DLD1 (cell line): Measurements from ENCODE around the gene VPS50.

Source experiments
- in situ Hi-C: cut with HindIII; loops from 2 replicates; pipeline ENCODE4 v1.10.0; 2017; ENCODE audit warnings: low sequenced_read_pairs

The VPS50 gene

GRCh38 chr7:93238131-93238530, 6.0 kb downstream of the VPS50 start:
- in situ Hi-C loops: no loop called here

- in situ Hi-C loops: no loop called here
Observed at GRCh38 chr7:93238748-93239147, 6.6 kb downstream of the VPS50 start.

DNA sequence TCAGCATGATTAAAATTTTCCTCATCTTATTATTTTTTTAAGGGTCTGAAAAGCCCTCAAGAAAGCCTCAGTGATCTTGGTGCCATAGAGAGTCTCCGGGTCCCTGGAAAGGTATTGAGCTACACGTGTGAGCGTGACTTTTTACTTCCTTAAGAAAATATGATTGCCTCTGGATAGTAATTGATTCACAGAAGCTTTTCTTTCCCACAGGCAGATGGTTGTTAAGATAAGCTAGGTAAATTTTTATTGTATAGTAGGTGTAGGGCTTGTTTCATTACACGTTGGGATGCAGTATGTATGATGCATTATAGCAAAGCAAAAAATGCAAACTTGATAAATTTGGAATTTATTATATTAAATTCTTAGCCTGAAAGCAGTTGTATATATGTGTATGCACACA, 7.7 kb downstream of the VPS50 start:
- in situ Hi-C loops: no loop called here

DNA sequence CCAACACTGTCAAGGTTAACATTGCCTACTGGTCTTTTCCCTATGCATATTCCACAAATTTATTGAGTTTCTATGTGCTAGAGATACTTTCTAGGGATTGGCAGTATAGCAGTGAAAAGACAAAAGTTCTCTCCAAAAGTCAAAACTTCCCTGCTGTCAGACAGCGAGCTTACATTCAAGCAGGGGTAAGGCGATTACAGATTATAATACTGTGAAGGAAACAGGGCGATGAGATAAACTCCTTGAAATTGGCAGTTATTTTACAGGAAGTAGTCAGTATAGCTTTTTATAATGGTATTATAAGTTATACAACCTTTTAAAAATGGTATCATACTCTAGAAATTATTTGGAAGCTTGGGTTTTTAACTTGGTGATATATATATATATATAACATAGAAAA, 9.9 kb downstream of the VPS50 start:
- in situ Hi-C loops: no loop called here

DNA sequence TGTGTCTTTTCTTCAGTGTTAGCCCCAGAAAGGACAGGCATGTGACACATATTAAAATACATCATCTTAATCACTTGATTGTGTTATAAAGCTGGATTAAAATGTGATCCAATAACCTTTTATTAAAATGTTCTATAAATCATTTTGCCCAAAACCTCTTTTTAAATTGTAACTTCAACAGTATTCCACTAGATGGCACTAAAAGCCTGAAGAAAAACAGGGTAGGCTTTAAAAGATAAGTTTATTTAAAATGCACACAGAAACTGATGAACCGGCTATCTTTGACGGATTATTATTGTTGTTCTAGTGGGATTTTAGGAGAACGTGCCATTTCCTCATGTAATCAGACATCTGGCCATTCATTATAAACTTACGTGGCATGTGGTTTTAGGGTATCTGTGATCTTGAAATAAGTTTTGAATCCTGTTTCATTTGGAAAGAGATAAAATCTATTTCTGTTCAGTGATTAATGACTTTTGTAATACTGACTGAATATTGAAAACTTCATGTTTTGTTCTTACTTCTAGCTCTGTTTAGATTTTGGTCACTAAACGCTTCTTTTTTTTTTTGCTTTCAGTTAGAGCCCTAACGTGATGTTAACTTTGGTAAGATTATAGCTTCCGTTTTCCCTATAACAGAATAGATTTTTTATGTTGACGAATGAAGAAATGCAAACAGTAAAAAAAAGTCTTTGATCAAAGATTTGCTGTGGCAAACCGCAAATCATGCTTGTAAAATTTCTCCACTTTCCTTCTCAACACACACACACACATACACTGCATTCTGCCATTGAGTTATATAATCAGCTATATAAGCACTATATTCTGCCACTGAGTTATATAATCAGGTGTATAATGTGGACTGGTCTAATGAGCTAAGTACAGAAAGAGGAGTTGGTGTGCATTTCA, 13.6 kb downstream of the VPS50 start:
- in situ Hi-C loops: no loop called here

DNA sequence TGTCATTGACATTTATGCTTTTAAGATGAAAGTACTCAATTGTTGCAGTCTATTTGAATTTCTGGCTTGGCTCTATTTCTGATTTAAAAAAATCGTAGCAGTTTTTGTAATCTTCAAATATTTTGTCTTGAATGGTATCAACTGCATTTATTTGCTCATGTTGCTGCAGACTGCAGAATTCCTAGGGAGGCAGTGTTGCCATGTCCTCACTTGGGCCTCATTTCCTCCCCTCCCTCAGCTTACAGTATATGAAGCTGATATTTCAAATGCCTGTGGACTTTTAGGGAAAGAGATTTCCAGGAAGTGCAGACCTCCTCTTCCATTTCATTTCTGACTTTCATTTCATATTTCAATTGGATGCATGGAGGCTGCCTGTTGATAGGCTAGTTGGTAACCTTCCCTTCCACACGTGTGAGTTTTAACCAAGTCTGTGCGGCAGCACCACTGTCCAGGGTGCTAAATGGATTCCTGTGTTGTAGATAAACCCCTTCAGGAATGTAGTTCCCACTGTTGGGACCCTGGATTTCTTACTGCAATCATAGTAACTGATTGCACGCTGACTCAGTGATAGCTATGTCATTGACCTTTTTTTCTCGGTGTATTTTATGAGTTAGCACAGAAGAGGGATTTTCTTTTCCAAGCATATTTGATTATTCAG, 17.5 kb downstream of the VPS50 start:
- in situ Hi-C loops: no loop called here

DNA sequence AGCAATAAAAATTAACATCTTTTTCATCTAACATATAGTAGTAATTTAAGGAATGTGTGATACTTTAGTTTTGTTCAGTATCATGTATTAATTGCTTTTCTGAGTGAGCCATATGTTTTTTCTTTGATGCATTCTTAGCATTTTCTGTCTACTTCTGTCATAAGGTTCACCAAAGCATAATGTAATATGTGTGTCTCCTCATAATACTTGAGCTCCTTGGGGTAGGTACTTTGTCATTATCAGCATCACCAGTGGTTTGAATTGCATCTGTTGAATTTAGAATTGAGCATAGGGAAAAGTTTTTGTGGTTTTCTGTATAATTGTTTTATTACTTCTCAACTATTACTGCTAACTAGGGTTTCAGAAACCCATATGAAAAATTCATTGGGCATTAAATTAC, 26.5 kb downstream of the VPS50 start:
- in situ Hi-C loops: no loop called here

DNA sequence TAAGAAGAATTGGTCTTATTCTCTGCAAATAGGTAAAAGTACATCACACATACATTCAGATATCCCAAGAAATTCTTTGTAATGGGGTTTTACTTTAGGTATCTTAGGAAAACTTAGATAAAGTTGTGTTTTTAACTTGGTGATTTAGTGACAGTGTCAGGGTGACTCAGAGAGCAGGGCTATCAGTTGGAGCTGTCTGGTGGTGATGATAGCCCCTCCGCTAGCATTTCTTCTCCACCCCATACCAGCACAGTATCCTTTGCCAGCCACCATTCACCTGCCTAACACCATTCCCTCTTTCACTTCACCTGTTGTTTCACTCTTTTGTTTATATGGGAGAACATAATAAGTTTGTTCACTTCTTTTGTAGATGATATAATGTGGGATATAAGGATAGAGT, 30.4 kb downstream of the VPS50 start:
- in situ Hi-C loops: no loop called here

- in situ Hi-C loops: no loop called here
Observed at GRCh38 chr7:93265220-93265619, 33.1 kb downstream of the VPS50 start.

DNA sequence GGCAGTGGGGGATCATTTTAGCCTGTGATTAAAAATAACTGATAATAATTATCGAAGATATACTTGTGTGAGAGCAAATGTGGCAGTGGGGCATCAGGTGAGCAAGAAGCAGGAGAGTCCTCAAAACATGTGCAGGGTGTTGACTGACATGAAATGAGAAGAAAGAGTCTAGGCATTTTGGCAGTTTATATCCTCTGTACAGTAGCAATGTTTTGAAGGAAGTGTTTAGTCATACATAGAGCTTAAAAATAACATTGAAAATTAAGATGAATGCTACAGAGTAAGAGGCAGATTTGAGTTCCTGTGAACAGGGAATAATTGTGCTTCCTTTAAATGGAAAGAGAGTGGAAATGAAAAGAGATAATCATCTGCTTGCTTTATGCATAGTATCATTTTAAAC, 47.4 kb downstream of the VPS50 start:
- in situ Hi-C loops: no loop called here

DNA sequence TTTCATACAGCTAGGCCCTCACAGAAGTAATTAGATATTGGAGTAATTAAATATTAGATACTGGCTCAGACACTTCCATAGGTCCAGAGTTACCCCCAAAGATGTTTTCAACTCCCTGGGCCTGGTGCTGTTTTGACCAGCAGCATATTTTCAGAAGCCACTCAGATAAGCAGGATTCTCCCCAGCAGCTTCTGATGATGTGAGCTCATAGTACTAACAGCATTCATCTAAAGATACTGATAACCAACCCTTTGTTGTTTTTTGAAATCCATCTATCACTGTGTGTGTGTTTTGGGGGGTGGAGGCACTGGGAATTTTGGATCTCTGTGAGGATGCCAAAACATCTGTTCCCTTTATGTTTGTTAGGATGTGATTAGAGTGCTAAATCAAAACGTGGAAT, 52.7 kb downstream of the VPS50 start:
- in situ Hi-C loops: no loop called here

GRCh38 chr7:93293229-93293628, 61.1 kb downstream of the VPS50 start:
- in situ Hi-C loops: no loop called here

DNA sequence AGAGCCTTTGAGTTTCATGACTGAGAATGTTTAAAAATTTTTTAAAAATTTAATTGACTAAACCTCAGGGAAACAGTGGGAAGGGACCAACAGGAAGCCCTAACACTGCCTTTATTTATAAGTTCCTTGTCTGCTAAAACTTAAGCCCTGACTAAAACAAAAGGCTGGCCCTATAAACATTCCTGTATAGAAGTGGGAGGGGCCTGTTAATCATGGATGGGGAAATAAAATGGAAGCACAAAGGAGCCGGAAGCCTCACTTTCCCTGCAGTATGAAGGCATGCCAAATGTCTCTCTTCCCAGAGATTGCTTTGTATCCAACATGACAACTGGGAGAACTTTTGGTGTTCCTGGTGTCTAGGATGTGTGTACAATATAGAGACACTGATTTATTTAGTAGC, 66.0 kb downstream of the VPS50 start:
- in situ Hi-C loops: no loop called here

- in situ Hi-C loops: no loop called here
Observed at GRCh38 chr7:93298671-93299070, 66.5 kb downstream of the VPS50 start.

DNA sequence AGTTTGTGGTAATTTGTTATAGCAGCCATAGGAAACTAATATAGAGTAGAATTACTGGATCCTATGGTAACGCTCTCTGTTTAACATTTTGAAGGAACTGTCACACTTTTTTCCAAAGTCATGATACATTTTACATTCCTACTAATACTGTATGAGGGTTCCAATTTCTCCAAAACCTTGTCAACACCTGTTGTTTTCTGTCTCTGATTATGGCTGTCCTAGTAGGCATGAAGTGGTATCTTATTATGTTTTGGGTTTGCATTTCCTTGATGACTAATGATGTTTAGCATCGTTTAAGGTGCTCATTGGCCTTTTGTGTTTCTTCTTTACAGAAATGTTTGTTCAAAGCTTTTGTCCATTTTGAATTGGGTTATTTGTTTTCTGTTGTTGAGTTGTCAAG, 69.6 kb downstream of the VPS50 start:
- in situ Hi-C loops: no loop called here

GRCh38 chr7:93307131-93307660, 75.0 kb downstream of the VPS50 start:
- in situ Hi-C loops: no loop called here

DNA sequence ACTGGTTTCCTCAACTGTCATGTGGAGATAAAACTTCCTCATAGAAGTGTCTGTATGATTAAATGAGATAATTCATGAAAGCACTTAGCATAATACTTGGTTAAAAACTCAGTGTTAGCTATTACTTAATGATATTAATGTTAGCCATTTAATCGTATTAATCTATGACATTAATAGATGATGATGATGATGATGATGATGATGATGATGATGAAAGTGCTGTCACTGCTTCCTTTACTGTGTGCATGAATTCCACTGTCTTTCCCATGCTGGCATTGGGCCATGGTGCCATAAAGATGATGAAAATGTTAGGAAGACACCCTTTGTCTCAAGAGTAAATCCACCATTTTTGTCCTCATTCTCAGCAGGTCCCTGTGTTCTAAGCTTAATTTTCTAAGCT, 75.8 kb downstream of the VPS50 start:
- in situ Hi-C loops: no loop called here

DNA sequence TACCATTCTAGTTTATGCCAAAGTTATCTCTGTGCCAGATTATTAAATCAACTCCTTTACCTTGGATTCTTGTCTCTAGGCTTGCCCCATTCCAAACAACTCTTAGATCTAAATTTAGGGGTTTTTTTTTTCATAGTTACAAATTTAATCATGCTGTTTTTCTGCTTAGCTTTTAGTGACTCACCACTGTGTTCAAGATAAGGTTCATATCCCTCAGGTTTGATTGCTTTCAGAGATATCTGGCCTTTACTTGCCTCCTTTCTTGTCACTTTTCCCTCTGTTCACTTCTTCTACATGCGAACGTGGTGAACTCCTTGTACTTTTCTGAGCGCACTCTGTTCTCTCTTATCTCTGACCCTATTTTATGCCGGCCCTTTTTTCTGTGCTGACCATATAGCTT, 78.2 kb downstream of the VPS50 start:
- in situ Hi-C loops: no loop called here

- in situ Hi-C loops: no loop called here
Observed at GRCh38 chr7:93314449-93314848, 82.3 kb downstream of the VPS50 start.

GRCh38 chr7:93315896-93316295, 83.7 kb downstream of the VPS50 start:
- in situ Hi-C loops: no loop called here

DNA sequence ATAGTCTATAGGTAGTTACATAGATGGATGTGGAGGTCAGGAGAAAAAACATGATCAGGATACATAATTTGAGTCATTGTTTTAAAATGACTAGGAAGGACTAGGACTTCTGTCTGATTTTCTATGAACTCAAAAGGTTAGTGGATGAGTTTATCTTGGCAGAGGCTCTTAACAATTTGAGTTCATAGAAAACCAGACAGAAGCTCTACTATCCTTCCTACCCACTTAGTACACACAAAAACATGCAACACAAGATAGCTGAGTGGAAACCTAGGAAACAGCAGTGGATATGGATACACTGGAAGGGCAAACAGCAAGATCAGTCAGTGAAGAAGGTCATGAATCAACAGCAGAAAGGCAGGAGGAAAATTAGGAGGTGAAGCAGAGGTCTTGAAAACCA, 84.6 kb downstream of the VPS50 start:
- in situ Hi-C loops: no loop called here

- in situ Hi-C loops: no loop called here
Observed at GRCh38 chr7:93320887-93321286, 88.7 kb downstream of the VPS50 start.
